Activated CD4-positive, alpha-beta memory T cell treated with anti-CD3 and anti-CD28 coated beads, Interleukin-2, amount 10 ng/mL, durations not matched to agents 7 days and 5 days (primary cell): ENCODE measurements around the gene PHF5A. TPM values are rescaled to one million over a fixed set of nuclear protein-coding genes. Genes with fewer than 3 reads are reported as not detected.
"Not testable (repeated sequence)": the region's sequence is repeated elsewhere in the genome, so short reads cannot be mapped to it uniquely, and the experiment has no call there.

Source experiments
- CTCF ChIA-PET: fragments of 350-600 bp; sonication (Branson Sonifier 250); formaldehyde crosslinking; loops from one replicate; lab custom pipeline; 2021; ENCODE audit warnings: antibody characterized with exemption, inconsistent platforms; lab: Charles Lee
- POLR2A ChIA-PET: fragments of 350-600 bp; sonication (Branson Sonifier 250); formaldehyde crosslinking; loops from one replicate; lab custom pipeline; 2021; ENCODE audit warnings: antibody characterized with exemption; lab: Charles Lee
- DNase-seq: peaks from one replicate; pipeline ENCODE4 v3.0.0-alpha.2; 2020
- H3K27ac Mint-ChIP-seq: one replicate; pipeline ENCODE4 v1.8.0; 2021; ENCODE audit warnings: mild to moderate bottlenecking, mixed read lengths
- H3K27me3 Mint-ChIP-seq: one replicate; pipeline ENCODE4 v1.8.0; 2021; ENCODE audit warnings: mixed read lengths
- H3K36me3 Mint-ChIP-seq: one replicate; pipeline ENCODE4 v1.8.0; 2021; ENCODE audit warnings: low read depth, mixed read lengths
- H3K4me1 Mint-ChIP-seq: one replicate; pipeline ENCODE4 v1.8.0; 2021; ENCODE audit warnings: mixed read lengths
- H3K4me3 Mint-ChIP-seq: one replicate; pipeline ENCODE4 v1.8.0; 2021; ENCODE audit warnings: mild to moderate bottlenecking, mixed read lengths
- H3K9me3 Mint-ChIP-seq: one replicate; pipeline ENCODE4 v1.8.0; 2021; ENCODE audit warnings: mixed read lengths
- total RNA-seq, 2 experiments: library from RNA; stranded (reverse); gene quantifications; one replicate each; pipeline ENCODE4 v1.2.3, GENCODE V29; 2021

PHF5A gene
- total RNA-seq, 2 experiments from 2014 or later = 43.9 to 55.3 TPM

DNA sequence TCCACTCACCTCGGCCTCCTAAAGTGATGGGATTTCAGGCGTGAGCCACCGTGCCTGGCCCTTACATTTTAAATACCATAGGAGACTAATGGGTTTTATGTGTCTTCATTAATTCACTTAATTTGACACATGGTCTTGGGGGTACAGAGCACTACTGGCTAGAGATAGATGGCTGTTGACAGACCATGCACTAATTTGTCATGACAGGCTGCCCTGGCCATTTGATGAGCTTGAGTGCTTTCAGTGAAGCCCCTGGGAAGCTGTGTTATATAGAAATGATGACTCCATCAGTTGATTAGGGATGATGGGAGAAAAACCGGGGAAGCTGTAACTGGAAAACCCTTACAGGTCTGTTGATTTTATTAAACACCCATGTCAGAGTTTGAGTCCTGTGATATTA is 6.6 kb downstream of the PHF5A start:
- H3K4me3 Mint-ChIP-seq = no peak overlapping the region
- H3K27ac Mint-ChIP-seq = no peak overlapping the region
- H3K27me3 Mint-ChIP-seq = no peaks in the 10 kb centered on the region
- no peak for DNase-seq
- CTCF ChIA-PET = no interaction called here
- POLR2A ChIA-PET = interaction anchor here (1.2 to 3.7 kb wide), 3 partner anchors 13 to 176 kb away, joined by 4 to 35 read pairs (median 19); partner anchors contain the start of genes RANGAP1 and TOB2
- peaks cover 25% of the 10 kb centered on the region for H3K4me1 Mint-ChIP-seq
- no peaks in the 10 kb centered on the region for H3K9me3 Mint-ChIP-seq
- H3K36me3 Mint-ChIP-seq = peaks cover 58% of the 10 kb centered on the region

DNA sequence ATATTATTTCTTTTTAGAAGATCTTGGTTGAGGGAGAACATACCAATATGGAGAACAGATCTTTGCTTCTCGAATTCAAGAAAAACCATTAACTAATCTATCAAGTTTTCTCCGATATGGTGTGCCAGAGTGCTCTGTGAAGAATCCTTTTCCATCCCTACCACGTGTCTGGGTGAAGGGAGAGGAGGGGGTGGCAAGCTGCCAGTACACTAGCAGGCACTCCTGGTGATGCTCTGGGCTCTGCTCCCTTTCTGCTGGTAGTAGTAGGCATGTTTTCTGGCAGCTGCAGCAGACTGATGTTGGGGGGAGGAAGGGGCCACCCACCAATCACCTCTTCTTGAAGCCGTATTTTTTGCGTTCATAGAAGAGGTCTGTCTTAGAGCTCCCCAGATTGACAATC is 8.4 kb downstream of the PHF5A start:
- H3K9me3 Mint-ChIP-seq, CTCF ChIA-PET, H3K4me3 Mint-ChIP-seq, H3K27me3 Mint-ChIP-seq, H3K27ac Mint-ChIP-seq, DNase-seq: not testable (repeated sequence)
- Mint-ChIP-seq H3K36me3 (peaks cover 48% of the 10 kb centered on the region), H3K4me1 (peaks cover 16% of the 10 kb centered on the region)
- POLR2A ChIA-PET = interaction anchor here (1.4 to 5.2 kb wide), 3 partner anchors 7 to 79 kb away, joined by 3 to 26 read pairs (median 10); partner anchors contain the start of genes ACO2, PHF5A and TEF

DNA sequence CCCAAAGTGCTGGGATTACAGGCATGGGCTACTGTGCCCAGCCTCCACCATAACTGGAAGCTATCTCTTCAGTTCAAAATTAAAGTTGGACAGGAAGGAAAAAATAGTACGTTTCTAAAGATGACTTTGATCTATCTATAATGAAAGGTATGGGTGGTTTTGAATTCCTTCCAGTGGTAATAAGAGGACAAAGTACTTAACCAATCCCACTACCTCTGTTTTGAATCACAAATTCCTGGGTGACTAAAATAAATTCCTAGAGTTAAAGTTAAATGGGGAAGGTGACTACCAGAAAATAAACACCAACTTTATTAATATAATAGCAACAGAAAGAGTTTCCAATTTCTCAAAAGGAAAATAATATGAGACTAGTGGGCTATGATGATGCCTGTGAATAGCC is 9.1 kb downstream of the PHF5A start:
- Mint-ChIP-seq H3K4me1 (peaks cover 11% of the 10 kb centered on the region), H3K27ac (no peak overlapping the region), H3K4me3 (no peak overlapping the region), H3K36me3 (peaks cover 42% of the 10 kb centered on the region), H3K9me3 (no peaks in the 10 kb centered on the region), H3K27me3 (no peaks in the 10 kb centered on the region)
- ChIA-PET CTCF (no interaction called here), POLR2A (interaction anchor here (1.4 to 5.2 kb wide), 5 partner anchors 8 to 78 kb away, joined by 3 to 26 read pairs (median 8); partner anchors contain the start of genes ACO2, PHF5A, TEF and TOB2)
- DNase-seq = no peak

DNA sequence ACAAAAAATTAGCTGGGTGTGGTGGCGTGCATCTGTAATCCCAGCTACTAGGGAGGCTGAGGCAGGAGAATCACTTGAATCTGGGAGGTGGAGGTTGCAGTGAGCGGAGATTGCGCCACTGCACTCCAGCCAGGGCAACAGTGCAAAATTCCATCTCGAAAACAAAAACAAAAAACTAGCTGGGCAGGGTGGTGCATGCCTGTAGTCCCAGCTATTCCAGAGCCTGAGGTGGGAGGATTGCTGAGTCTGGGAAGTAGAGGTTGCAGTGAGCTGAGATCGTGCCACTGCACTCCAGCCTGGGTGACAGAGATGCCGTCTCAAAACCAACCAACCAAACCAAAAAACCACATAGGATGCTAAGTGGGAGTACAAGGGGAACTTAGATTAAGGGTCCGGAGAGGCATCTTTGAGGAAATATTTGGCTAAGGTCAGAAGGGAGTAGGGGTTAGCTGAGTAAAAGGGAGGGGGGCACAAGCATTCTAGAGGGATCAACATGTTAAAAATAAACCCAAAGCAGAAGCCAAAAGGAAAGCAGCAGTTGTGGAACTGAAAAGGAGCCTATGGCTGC is 10.2 kb downstream of the PHF5A start:
- Mint-ChIP-seq H3K4me1 (peaks cover 10% of the 10 kb centered on the region), H3K9me3 (no peaks in the 10 kb centered on the region), H3K4me3 (no peak overlapping the region), H3K27ac (peak overlapping the region; percentile 32), H3K36me3 (peaks cover 36% of the 10 kb centered on the region), H3K27me3 (no peaks in the 10 kb centered on the region)
- CTCF ChIA-PET = interaction anchor here (1.1 kb wide), 1 partner anchor 54 kb away, joined by 4 read pairs; no protein-coding TSS in a partner anchor
- no peak for DNase-seq
- POLR2A ChIA-PET = interaction anchor here (1.6 to 5.2 kb wide), 4 partner anchors 9 to 13 kb away, joined by 7 to 26 read pairs (median 9); partner anchors contain the start of genes ACO2, PHF5A and TOB2

DNA sequence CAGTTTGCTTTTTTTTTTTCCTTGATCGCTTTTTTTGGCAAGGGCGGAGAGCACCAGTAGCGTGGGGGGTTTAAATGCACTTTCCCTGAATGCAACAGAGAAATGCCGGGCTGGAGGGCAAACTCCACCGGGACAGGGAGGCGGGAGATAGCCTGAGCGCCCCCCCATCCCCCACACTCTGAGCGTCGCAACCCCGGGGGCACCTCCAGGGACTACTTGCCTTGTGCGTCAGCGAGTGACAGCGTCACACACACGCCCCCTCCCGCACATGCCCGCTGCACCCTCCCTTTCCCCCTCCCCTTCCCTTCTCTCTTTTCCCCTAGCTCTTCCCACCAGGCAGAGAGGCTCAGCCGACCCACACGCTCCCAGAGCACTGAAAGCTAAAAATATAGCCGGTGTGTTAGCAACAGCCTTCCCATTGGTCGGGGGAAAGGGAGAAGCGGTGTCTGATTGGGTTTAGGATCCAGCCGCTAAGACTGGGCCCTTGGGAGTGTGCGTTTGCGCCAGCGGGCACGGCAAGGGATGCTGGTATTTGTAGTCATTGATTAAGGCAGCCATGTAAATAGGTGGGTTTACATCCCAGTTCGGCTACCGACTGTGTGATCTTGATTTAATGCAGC is 20.2 kb downstream of the PHF5A start:
- Mint-ChIP-seq H3K27me3 (no peaks in the 10 kb centered on the region), H3K4me3 (peak overlapping the region; percentile 95), H3K9me3 (no peaks in the 10 kb centered on the region), H3K27ac (peak overlapping the region; percentile 93), H3K4me1 (peaks cover 22% of the 10 kb centered on the region), H3K36me3 (peaks cover 22% of the 10 kb centered on the region)
- peak; percentile 94 for DNase-seq
- CTCF ChIA-PET = interaction anchor here (1.3 to 1.8 kb wide), 4 partner anchors 16 to 79 kb away, joined by 3 to 13 read pairs (median 4); no protein-coding TSS in a partner anchor
- POLR2A ChIA-PET = interaction anchor here (0.7 to 5.0 kb wide), 21 partner anchors 8 to 172 kb away, joined by 3 to 86 read pairs (median 4); partner anchors contain the start of genes ACO2, DESI1, PHF5A and PMM1

DNA sequence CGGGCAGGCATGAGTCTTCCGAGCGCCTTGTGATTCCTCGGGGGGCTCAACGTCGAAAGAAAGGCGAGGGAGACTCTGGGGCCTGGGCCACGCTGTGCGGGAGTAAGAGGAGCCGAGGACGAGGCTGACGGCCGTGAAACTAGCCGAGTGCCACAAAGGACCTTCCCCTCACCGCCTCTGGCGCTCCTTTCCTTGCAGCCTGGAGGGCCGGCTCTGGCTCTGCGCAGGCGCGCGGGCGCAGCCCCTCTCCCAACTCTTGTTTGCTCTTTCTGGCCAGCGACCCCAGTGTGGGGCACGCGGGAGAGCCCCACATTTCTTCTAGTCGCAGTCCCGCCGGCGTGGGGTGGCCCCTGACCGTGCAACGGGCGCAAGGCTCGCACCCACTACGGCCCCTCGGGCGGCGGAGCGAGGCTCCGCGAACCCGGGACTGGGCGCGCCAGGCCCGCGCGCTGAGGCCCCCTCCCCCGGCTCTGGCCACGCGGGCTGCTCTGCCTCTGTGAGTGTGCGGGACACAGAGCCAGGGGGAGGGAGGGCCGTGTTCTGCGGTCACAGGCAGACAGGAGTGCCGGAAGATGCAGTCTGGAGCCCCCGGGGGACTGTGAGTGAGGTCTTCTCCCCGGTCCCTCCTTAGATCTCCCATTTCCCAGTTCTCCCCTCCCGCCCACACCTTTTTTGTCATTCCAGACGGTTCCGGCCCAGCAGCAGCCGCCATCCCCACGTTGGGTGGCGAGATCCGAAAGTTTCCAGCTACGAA is 20.9 kb downstream of the PHF5A start:
- Mint-ChIP-seq H3K9me3 (no peaks in the 10 kb centered on the region), H3K4me1 (peaks cover 27% of the 10 kb centered on the region), H3K27me3 (no peaks in the 10 kb centered on the region), H3K36me3 (peaks cover 27% of the 10 kb centered on the region), H3K27ac (peak overlapping the region; percentile 93), H3K4me3 (peak overlapping the region; percentile 95)
- POLR2A ChIA-PET = interaction anchor here (0.8 to 5.0 kb wide), 31 partner anchors 8 to 496 kb away, joined by 3 to 136 read pairs (median 9); partner anchors contain the start of genes ACO2, DESI1, PHF5A and PMM1
- DNase-seq = peak; percentile 68
- CTCF ChIA-PET = interaction anchor here (0.6 to 3.0 kb wide), 7 partner anchors 17 to 142 kb away, joined by 3 to 13 read pairs (median 5); partner anchors contain the start of genes ACO2, PHF5A and PMM1

DNA sequence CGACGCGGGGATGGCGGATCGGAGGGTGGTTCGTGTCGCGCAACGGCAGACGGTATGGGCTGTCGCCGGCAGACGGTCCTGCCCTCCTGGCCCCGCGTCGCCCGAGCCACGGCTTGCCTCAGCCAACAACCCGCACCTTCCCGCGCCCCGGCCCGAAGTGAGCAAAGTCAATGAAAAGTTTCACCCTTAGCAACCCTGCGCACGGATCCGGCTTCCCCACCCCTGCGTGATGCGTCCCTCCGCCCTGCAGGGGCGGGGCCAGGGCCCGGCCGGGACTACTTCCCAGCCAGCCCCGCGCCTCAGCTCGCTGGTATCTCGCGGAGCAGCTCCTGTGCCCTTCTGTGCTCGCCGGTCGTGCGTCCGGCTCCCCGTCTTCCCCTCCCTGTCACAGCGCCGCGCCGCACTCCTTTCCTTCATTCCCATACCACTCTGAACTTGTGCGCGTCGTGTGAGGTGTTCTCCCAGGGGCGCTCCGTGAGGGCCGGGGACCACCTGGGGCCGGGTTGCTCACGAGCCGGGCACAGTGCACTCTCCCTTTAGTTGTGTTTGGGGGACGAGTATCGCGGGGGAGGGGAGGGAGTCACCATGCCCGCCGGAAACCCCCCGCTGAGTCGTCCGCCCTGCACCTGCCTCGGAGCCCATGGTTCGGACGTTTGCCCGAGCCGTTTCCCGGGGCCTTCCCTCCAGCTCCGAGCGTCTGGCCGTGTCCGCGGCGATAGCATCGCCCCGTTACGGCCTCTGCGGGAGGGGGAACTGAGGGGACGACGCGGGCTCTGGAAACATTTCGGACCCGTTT is 21.7 kb downstream of the PHF5A start, which contains the start of gene TOB2:
TOB2 (minus strand) TSS at position 163 of the 796 bp plus-strand sequence. CDS start 9,456 bp downstream, outside the sequence.
- peak within 1 kb of the TSS; percentile 95 for H3K4me3 Mint-ChIP-seq
- ChIA-PET POLR2A (interaction anchor here (0.6 to 5.0 kb wide), 31 partner anchors 9 to 592 kb away, joined by 3 to 136 read pairs (median 7); partner anchors contain the start of genes ACO2, DESI1, PHF5A and PMM1), CTCF (interaction anchor here (0.5 to 3.0 kb wide), 6 partner anchors 10 to 919 kb away, joined by 3 to 11 read pairs (median 3); partner anchors contain the start of genes ACO2, PHF5A and PMM1)
- peaks cover 33% of the 10 kb centered on the region for H3K4me1 Mint-ChIP-seq
- H3K36me3 Mint-ChIP-seq = peaks cover 31% of the 10 kb centered on the region
- H3K27me3 Mint-ChIP-seq = no peaks in the 10 kb centered on the region
- H3K27ac Mint-ChIP-seq = peak within 1 kb of the TSS; percentile 93
- DNase-seq = peak; percentile 95
- no peaks in the 10 kb centered on the region for H3K9me3 Mint-ChIP-seq

DNA sequence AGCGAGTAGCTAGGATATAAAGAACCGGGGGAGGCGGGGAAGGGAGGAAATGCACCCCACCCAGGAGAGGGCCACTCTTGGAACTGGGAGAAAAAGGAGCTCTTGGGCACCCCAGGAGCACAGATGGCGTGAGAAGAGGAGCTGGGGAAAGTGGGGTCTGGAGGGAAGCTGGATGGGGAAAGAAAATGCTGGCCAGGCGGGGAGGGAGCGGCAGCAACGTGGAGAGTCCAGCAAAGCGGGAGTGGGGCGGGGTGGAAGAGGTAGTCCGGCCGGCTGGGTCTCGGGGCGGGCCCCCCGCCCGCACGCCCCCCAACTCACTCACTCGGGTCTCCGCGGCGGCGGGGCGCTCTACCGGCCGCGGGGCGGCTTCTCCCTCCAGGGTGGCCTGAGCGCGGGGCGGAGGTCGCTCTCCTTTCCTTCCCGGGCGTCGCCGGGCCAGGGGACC is 22.4 kb downstream of the PHF5A start:
- Mint-ChIP-seq H3K9me3 (no peaks in the 10 kb centered on the region), H3K4me1 (peaks cover 34% of the 10 kb centered on the region), H3K36me3 (peaks cover 33% of the 10 kb centered on the region), H3K27ac (peak overlapping the region; percentile 93), H3K4me3 (peak overlapping the region; percentile 95), H3K27me3 (no peaks in the 10 kb centered on the region)
- ChIA-PET POLR2A (interaction anchor here (0.6 to 5.0 kb wide), 34 partner anchors 9 to 1421 kb away, joined by 3 to 136 read pairs (median 6); partner anchors contain the start of genes ACO2, DESI1, PHF5A and PMM1), CTCF (interaction anchor here (0.5 to 3.0 kb wide), 6 partner anchors 10 to 918 kb away, joined by 3 to 11 read pairs (median 4); partner anchors contain the start of genes ACO2 and PHF5A)
- DNase-seq = no peak

DNA sequence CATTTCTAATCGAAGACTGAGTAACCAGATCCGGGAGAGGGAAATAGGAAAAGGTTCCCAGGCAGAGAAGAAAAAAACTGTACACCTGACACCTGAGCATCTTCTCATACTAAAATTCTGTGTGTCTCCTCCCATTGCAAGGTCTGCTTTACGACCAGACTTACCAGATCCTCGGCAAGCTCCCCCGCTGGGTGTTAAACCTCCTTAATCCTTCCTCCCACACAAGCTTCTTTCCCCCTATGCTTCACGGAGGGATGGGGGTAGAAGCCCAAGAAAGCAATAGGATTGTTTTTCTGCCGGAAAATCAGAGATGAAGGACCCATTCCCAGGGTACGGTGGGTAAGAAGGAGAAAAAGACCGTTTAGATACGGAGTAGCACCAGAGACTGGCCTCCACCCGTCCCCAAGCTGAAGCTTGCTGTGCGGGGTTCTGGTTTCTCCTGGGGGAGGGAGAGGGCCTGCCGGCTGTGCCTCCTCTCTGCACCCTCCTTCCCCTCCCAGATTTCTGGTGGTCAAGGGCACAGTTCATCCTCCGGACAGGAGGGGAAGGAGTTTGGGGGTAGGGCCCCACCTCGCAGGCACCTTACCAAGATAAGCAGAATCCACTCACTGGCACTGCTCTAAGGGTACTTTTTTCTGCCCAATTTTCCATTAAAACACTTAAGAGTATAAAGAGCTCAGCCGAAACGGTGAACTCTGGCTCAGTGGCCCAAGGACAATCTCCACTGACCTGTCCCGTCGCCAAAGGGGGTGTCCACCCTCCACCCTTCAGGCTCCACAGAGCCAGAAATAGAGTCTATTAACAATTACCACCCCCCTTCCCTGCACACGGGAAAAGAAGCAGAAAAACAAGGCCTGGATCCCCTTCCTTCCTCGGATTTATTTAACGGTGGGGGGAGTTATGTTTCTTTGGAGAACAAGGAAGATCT is 23.1 kb downstream of the PHF5A start:
- Mint-ChIP-seq H3K27ac (peak overlapping the region; percentile 93), H3K36me3 (peaks cover 33% of the 10 kb centered on the region), H3K27me3 (no peaks in the 10 kb centered on the region), H3K9me3 (no peaks in the 10 kb centered on the region), H3K4me1 (peaks cover 34% of the 10 kb centered on the region), H3K4me3 (peak overlapping the region; percentile 95)
- ChIA-PET POLR2A (interaction anchor here (0.6 to 5.0 kb wide), 28 partner anchors 9 to 1420 kb away, joined by 3 to 136 read pairs (median 6); partner anchors contain the start of genes ACO2, DESI1, PHF5A and PMM1), CTCF (interaction anchor here (1.3 to 3.0 kb wide), 3 partner anchors 23 to 72 kb away, joined by 4 to 11 read pairs (median 8); partner anchors contain the start of genes ACO2 and PHF5A)
- peak; percentile 37 for DNase-seq

DNA sequence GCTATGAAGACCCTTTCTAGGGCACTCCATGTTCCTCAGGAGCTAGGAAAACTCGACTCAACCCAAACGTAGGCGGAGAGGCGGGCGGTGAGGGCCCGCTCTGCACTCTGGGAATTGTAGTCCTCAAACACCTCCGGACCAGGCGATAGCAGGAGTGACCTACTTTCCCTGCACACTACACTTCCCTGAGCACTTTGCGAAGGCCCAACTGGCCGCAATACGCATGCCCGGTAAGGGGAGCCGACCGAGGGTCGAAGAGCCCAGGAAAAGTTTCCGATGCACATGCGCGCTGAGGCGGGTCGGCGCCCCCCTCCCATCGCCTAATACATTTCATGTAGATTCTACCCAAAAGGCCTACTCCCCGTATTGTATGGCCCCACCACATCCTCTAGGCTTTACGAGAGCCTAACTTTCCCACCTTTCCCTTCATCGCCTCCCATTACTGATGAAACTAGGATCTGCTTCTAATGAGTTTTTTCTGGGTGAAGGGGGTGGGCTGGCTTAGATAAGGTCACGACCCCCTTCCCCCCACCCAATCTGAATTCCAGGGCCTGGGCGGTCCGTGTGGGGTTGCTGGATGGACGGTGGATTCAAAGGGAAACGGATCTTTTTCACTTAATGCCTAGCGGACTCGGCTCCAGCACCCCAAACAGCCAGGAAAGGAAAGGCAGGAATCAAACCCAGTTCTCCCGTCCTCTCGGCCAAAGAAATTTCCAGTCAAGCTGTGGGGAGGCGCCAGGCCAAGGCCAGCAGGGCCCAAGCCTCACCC is 23.9 kb downstream of the PHF5A start:
- DNase-seq = peak; percentile 86
- H3K4me1 Mint-ChIP-seq = peaks cover 34% of the 10 kb centered on the region
- H3K27me3 Mint-ChIP-seq = no peaks in the 10 kb centered on the region
- peaks cover 33% of the 10 kb centered on the region for H3K36me3 Mint-ChIP-seq
- peak overlapping the region; percentile 93 for H3K27ac Mint-ChIP-seq
- H3K9me3 Mint-ChIP-seq = no peaks in the 10 kb centered on the region
- H3K4me3 Mint-ChIP-seq = peak overlapping the region; percentile 95
- ChIA-PET POLR2A (interaction anchor here (0.6 to 5.0 kb wide), 19 partner anchors 8 to 493 kb away, joined by 3 to 136 read pairs (median 13); partner anchors contain the start of genes ACO2, DESI1, PHF5A and PMM1), CTCF (interaction anchor here (1.3 to 3.0 kb wide), 3 partner anchors 24 to 73 kb away, joined by 4 to 11 read pairs (median 8); partner anchors contain the start of genes ACO2 and PHF5A)
